Brain microvascular endothelial cell (primary cell): ENCODE measurements around the gene IBA57.

Source experiments
- DNase-seq: peaks from one replicate; pipeline ENCODE4 v3.0.0-alpha.2; 2020
- H3K27ac ChIP-seq: fragments of 250-450 bp; sonication (Bioruptor Pico); 2 replicates; pipeline ENCODE4 v1.5.1; 2020; ENCODE audit warnings: mild to moderate bottlenecking, moderate library complexity
- H3K27me3 ChIP-seq: fragments of 250-450 bp; sonication (Bioruptor Pico); replicated peaks from 2 replicates; pipeline ENCODE4 v1.5.1; 2020; ENCODE audit warnings: mild to moderate bottlenecking
- H3K36me3 ChIP-seq: fragments of 250-450 bp; sonication (Bioruptor Pico); replicated peaks from 2 replicates; pipeline ENCODE4 v1.5.1; 2020; ENCODE audit warnings: mild to moderate bottlenecking
- H3K4me3 ChIP-seq: 2 replicates; pipeline ENCODE4 v1.5.1; 2011; ENCODE audit warnings: low read depth, mild to moderate bottlenecking, control low read depth, low read length, moderate library complexity
- CTCF ChIP-seq: IDR thresholded peaks from 2 replicates; pipeline ENCODE4 v1.5.1; 2011; ENCODE audit warnings: low read depth, mild to moderate bottlenecking, moderate library complexity, low read length, control low read depth, inconsistent platforms; ENCODE audit errors: missing control alignments
- in situ Hi-C: cut with HindIII; loops from 2 replicates; pipeline ENCODE4 v1.10.0; 2017; ENCODE audit warnings: low sequenced_read_pairs, low pct_ligation_motif_present

Gene IBA57

GRCh38 chr1:228152918-228153258, 12.7 kb upstream of the IBA57 start:
- DNase-seq = no peak
- peaks cover 9% of the 10 kb centered on the region for H3K36me3 ChIP-seq
- TF ChIP-seq CTCF = no peak
- H3K27me3 ChIP-seq = peaks cover 2% of the 10 kb centered on the region
- no peak overlapping the region for H3K27ac ChIP-seq
- in situ Hi-C loops = no loop called here
- no peak overlapping the region for H3K4me3 ChIP-seq

- Histone ChIP-seq H3K27me3 (peaks cover 11% of the 10 kb centered on the region), H3K27ac (no peak overlapping the region), H3K4me3 (no peak overlapping the region), H3K36me3 (no peaks in the 10 kb centered on the region)
- in situ Hi-C loops = no loop called here
- DNase-seq = no peak
- no peak for TF ChIP-seq CTCF
Measured at GRCh38 chr1:228154021-228154669, 11.5 kb upstream of the IBA57 start.

- Histone ChIP-seq H3K27me3 (peaks cover 13% of the 10 kb centered on the region), H3K4me3 (no peak overlapping the region), H3K27ac (no peak overlapping the region), H3K36me3 (no peaks in the 10 kb centered on the region)
- no peak for DNase-seq
- in situ Hi-C loops = no loop called here
- no peak for TF ChIP-seq CTCF
Measured at GRCh38 chr1:228154670-228155571, 10.7 kb upstream of the IBA57 start.

GRCh38 chr1:228155596-228156514, 9.7 kb upstream of the IBA57 start:
- no peak overlapping the region for H3K4me3 ChIP-seq
- H3K36me3 ChIP-seq = no peaks in the 10 kb centered on the region
- H3K27ac ChIP-seq = no peak overlapping the region
- H3K27me3 ChIP-seq = peaks cover 13% of the 10 kb centered on the region
- in situ Hi-C loops = no loop called here
- no peak for TF ChIP-seq CTCF
- no peak for DNase-seq

GRCh38 chr1:228156515-228156881, 9.1 kb upstream of the IBA57 start:
- DNase-seq = no peak
- H3K27me3 ChIP-seq = peaks cover 13% of the 10 kb centered on the region
- in situ Hi-C loops = no loop called here
- TF ChIP-seq CTCF = no peak
- no peak overlapping the region for H3K27ac ChIP-seq
- no peaks in the 10 kb centered on the region for H3K36me3 ChIP-seq
- H3K4me3 ChIP-seq = no peak overlapping the region
